Measurements from ENCODE around the gene EXOC6B.

The EXOC6B gene

DNA sequence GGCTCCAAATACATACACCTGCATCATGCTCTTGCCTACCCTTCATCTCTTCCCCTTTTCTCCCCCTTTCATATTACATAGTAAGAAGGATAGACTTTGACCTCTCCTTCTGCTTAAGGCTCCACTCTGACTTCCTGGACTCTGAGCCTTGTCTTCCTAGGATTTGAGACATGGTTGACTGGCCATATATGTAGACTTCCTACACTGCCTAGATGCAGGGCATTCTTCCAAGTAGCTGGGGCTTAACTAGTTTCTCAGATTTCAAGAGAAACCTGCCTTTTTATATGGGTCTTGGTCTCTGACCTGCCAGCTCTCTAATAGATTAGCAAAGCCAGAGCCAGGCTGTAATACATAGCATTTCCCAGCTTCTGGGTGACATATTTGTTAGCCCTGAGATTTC, 642.8 kb downstream of the EXOC6B start:
- H3K27ac ChIP-seq (ENCODE audit: low read length): no peak overlapping the region
- H2AFZ ChIP-seq (ENCODE audit: low read depth, low read length): no peak overlapping the region
- no peaks in the 10 kb centered on the region for H4K20me1 ChIP-seq (ENCODE audit: insufficient read depth, low read length)
- H3K79me2 ChIP-seq (ENCODE audit: insufficient read depth, low read length): no peaks in the 10 kb centered on the region
- no peak overlapping the region for H3K4me2 ChIP-seq (ENCODE audit: insufficient read depth, low read length)
- no peaks in the 10 kb centered on the region for H3K27me3 ChIP-seq (ENCODE audit: insufficient read depth, low read length, poor library complexity)
- no peak for ATAC-seq (ENCODE audit: insufficient read depth, low read depth)
- H3K4me3 ChIP-seq (ENCODE audit: low read depth in 1 of 2, low read length in 2 of 2): no peak overlapping the region
- no peaks in the 10 kb centered on the region for H3K4me1 ChIP-seq (ENCODE audit: insufficient read depth, low read length)
- no peak for DNase-seq
- TF ChIP-seq, protein P1, sequence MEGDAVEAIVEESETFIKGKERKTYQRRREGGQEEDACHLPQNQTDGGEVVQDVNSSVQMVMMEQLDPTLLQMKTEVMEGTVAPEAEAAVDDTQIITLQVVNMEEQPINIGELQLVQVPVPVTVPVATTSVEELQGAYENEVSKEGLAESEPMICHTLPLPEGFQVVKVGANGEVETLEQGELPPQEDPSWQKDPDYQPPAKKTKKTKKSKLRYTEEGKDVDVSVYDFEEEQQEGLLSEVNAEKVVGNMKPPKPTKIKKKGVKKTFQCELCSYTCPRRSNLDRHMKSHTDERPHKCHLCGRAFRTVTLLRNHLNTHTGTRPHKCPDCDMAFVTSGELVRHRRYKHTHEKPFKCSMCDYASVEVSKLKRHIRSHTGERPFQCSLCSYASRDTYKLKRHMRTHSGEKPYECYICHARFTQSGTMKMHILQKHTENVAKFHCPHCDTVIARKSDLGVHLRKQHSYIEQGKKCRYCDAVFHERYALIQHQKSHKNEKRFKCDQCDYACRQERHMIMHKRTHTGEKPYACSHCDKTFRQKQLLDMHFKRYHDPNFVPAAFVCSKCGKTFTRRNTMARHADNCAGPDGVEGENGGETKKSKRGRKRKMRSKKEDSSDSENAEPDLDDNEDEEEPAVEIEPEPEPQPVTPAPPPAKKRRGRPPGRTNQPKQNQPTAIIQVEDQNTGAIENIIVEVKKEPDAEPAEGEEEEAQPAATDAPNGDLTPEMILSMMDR (IDR thresholded peaks at IDR 0.05; ENCODE audit: borderline replicate concordance, extremely low read depth, low read length, poor library complexity, severe bottlenecking): no peak
- no peak for TF ChIP-seq EZH2 (IDR thresholded peaks at IDR 0.05; ENCODE audit: borderline replicate concordance, low read depth, low read length, severe bottlenecking)
- no peaks in the 10 kb centered on the region for H3K36me3 ChIP-seq (ENCODE audit: insufficient read depth, low read length)
- no peak overlapping the region for H3K9ac ChIP-seq (ENCODE audit: low read depth, low read length)
- H3K9me3 ChIP-seq (ENCODE audit: insufficient read depth, low read length, severe bottlenecking): peaks cover 4% of the 10 kb centered on the region

DNA sequence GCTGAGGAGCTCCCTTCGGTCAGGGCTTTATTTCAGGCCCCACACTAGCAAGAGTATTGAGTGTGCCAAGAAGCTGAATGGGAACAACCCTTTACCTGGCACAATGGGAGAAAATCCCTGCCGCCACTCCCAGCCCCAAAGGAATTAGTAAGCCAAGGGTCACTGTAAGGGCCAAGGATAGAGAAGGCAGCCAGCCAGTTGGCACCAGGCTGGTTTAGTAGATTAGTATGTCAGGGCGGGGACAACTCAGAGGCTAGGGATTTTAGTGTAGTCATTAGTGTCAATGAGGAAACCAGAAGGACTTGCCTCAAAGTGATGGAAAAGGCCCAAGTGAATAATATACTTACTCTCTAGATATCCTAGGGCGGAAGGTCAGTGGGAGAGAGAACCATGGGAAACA, 643.3 kb downstream of the EXOC6B start:
- no peaks in the 10 kb centered on the region for H3K27me3 ChIP-seq (ENCODE audit: insufficient read depth, low read length, poor library complexity)
- H3K36me3 ChIP-seq (ENCODE audit: insufficient read depth, low read length): no peaks in the 10 kb centered on the region
- no peaks in the 10 kb centered on the region for H3K79me2 ChIP-seq (ENCODE audit: insufficient read depth, low read length)
- H3K4me3 ChIP-seq (ENCODE audit: low read depth in 1 of 2, low read length in 2 of 2): no peak overlapping the region
- no peaks in the 10 kb centered on the region for H4K20me1 ChIP-seq (ENCODE audit: insufficient read depth, low read length)
- H3K9ac ChIP-seq (ENCODE audit: low read depth, low read length): no peak overlapping the region
- H3K4me2 ChIP-seq (ENCODE audit: insufficient read depth, low read length): no peak overlapping the region
- DNase-seq (no peak), ATAC-seq (ENCODE audit: insufficient read depth, low read depth) (no peak)
- no peak overlapping the region for H2AFZ ChIP-seq (ENCODE audit: low read depth, low read length)
- peaks cover 4% of the 10 kb centered on the region for H3K9me3 ChIP-seq (ENCODE audit: insufficient read depth, low read length, severe bottlenecking)
- no peak for TF ChIP-seq EZH2 (IDR thresholded peaks at IDR 0.05; ENCODE audit: borderline replicate concordance, low read depth, low read length, severe bottlenecking)
- TF ChIP-seq, protein P1 (IDR thresholded peaks at IDR 0.05; ENCODE audit: borderline replicate concordance, extremely low read depth, low read length, poor library complexity, severe bottlenecking): no peak
- H3K4me1 ChIP-seq (ENCODE audit: insufficient read depth, low read length): no peaks in the 10 kb centered on the region
- no peak overlapping the region for H3K27ac ChIP-seq (ENCODE audit: low read length)

DNA sequence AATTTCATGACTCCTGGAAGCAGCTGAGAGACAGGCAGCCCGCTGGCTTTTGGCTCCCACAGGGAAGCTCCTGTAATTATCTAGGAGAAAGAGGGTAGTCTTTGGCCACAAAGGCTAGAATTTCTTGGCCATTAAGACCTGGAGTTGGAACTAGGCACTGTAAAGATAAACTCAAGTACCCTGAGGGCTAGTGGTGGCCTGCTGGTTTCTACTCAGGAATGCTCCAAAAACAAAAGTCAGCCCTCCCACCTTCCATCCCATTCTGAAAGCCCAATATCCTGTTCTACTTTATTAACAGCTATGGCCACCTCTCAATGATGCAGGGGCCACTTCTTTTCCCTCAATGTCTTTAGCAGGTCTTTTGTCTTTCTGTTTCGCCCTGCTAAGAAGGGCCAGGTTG, 644.2 kb downstream of the EXOC6B start:
- no peak overlapping the region for H2AFZ ChIP-seq (ENCODE audit: low read depth, low read length)
- ATAC-seq (ENCODE audit: insufficient read depth, low read depth) (no peak), DNase-seq (no peak)
- no peak overlapping the region for H3K9ac ChIP-seq (ENCODE audit: low read depth, low read length)
- H3K4me1 ChIP-seq (ENCODE audit: insufficient read depth, low read length): no peaks in the 10 kb centered on the region
- TF ChIP-seq EZH2 (IDR thresholded peaks at IDR 0.05; ENCODE audit: borderline replicate concordance, low read depth, low read length, severe bottlenecking): no peak
- TF ChIP-seq, protein P1 (IDR thresholded peaks at IDR 0.05; ENCODE audit: borderline replicate concordance, extremely low read depth, low read length, poor library complexity, severe bottlenecking): no peak
- no peaks in the 10 kb centered on the region for H3K36me3 ChIP-seq (ENCODE audit: insufficient read depth, low read length)
- H3K9me3 ChIP-seq (ENCODE audit: insufficient read depth, low read length, severe bottlenecking): no peaks in the 10 kb centered on the region
- no peaks in the 10 kb centered on the region for H3K27me3 ChIP-seq (ENCODE audit: insufficient read depth, low read length, poor library complexity)
- no peaks in the 10 kb centered on the region for H4K20me1 ChIP-seq (ENCODE audit: insufficient read depth, low read length)
- H3K4me3 ChIP-seq (ENCODE audit: low read depth in 1 of 2, low read length in 2 of 2): no peak overlapping the region
- no peak overlapping the region for H3K4me2 ChIP-seq (ENCODE audit: insufficient read depth, low read length)
- no peak overlapping the region for H3K27ac ChIP-seq (ENCODE audit: low read length)
- no peaks in the 10 kb centered on the region for H3K79me2 ChIP-seq (ENCODE audit: insufficient read depth, low read length)

DNA sequence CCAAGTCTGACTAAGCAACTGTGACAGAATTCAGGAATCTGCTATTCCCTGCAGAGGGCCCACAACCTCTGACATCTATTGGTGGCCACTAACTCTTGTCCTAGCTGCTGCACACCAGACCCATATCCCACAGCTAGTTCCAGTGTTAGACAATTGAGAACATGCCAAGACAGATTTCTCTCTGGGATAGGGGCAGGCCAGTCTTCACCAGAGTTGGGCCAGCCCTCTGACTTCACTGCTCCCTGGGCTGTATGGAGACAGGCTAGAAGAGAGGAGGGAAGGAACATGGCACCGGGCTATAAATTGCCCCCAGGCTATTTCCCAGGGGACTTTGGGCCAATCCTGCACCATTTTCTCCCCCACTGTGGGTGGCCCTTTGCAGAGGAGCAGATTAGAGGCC, 645.5 kb downstream of the EXOC6B start:
- Histone ChIP-seq H4K20me1 (ENCODE audit: insufficient read depth, low read length) (no peaks in the 10 kb centered on the region), H3K79me2 (ENCODE audit: insufficient read depth, low read length) (no peaks in the 10 kb centered on the region), H2AFZ (ENCODE audit: low read depth, low read length) (no peak overlapping the region), H3K36me3 (ENCODE audit: insufficient read depth, low read length) (no peaks in the 10 kb centered on the region), H3K9me3 (ENCODE audit: insufficient read depth, low read length, severe bottlenecking) (no peaks in the 10 kb centered on the region), H3K27ac (ENCODE audit: low read length) (no peak overlapping the region), H3K4me1 (ENCODE audit: insufficient read depth, low read length) (no peaks in the 10 kb centered on the region), H3K4me2 (ENCODE audit: insufficient read depth, low read length) (no peak overlapping the region), H3K4me3 (ENCODE audit: low read depth in 1 of 2, low read length in 2 of 2) (no peak overlapping the region), H3K9ac (ENCODE audit: low read depth, low read length) (no peak overlapping the region), H3K27me3 (ENCODE audit: insufficient read depth, low read length, poor library complexity) (no peaks in the 10 kb centered on the region)
- TF ChIP-seq, protein P1 (IDR thresholded peaks at IDR 0.05; ENCODE audit: borderline replicate concordance, extremely low read depth, low read length, poor library complexity, severe bottlenecking): no peak
- TF ChIP-seq EZH2 (IDR thresholded peaks at IDR 0.05; ENCODE audit: borderline replicate concordance, low read depth, low read length, severe bottlenecking): no peak
- DNase-seq: no peak
- ATAC-seq (ENCODE audit: insufficient read depth, low read depth): no peak
